ENCODE results near the gene ARID1B. TPM values are rescaled to one million over a fixed set of nuclear protein-coding genes. Genes with fewer than 3 reads are reported as not detected.

The ARID1B gene
- total RNA-seq, 1 experiment from 2014 or later = 91.7 TPM

- TF ChIP-seq CTCF (IDR thresholded peaks at IDR 0.05) (no peak), POLR2AphosphoS5 (IDR thresholded peaks at IDR 0.05; ENCODE audit: low read depth, low read length) (no peak), TCF7L2 (IDR thresholded peaks at IDR 0.05; ENCODE audit: low read depth, low read length) (no peak), SIN3A (IDR thresholded peaks at IDR 0.05; ENCODE audit: borderline replicate concordance, insufficient read depth, low read depth, low read length) (no peak), REST (IDR thresholded peaks at IDR 0.05; ENCODE audit: insufficient read depth in 1 of 2, low read depth in 2 of 2, low read length in 1 of 2) (no peak)
- CTCF ChIA-PET = no interaction called here
- intact Hi-C loops (cut with micrococcal nuclease; ENCODE audit: unreplicated experiment) (no loop called here), in situ Hi-C loops (cut with HindIII; ENCODE audit: low pct_unique_long_range_greater_than_20kb, low sequenced_read_pairs) (no loop called here)
- no peaks in the 10 kb centered on the region for H3K36me3 ChIP-seq (ENCODE audit: control insufficient read depth, insufficient read depth, low read length)
- BruUV-seq (replicated peaks) = no TSS peak
- H3K27ac ChIP-seq (ENCODE audit: low read length) = no peak overlapping the region
- ATAC-seq (peak; percentile 63), DNase-seq (ENCODE audit: low read depth, low spot score) (no peak)
- POLR2A ChIA-PET = no interaction called here
- 0 out of 2 replicates have a peak, but pooled peaks cover 3% of the 10 kb centered on the region for H3K4me1 ChIP-seq (ENCODE audit: control insufficient read depth, insufficient read depth, low read length)
- H3K9me3 ChIP-seq (ENCODE audit: control insufficient read depth, insufficient read depth, low read depth, low read length) = no peaks in the 10 kb centered on the region
- no peaks in the 10 kb centered on the region for H3K27me3 ChIP-seq (ENCODE audit: control insufficient read depth, insufficient read depth, low read length)
- H3K4me3 ChIP-seq (ENCODE audit: low read depth in 2 of 2, low read length in 2 of 2) = no peak overlapping the region
Observed at GRCh38 chr6:156857573-156857972, 80.4 kb downstream of the ARID1B start.

- in situ Hi-C loops (cut with HindIII; ENCODE audit: low pct_unique_long_range_greater_than_20kb, low sequenced_read_pairs) (no loop called here), intact Hi-C loops (cut with micrococcal nuclease; ENCODE audit: unreplicated experiment) (no loop called here)
- Histone ChIP-seq H3K4me1 (ENCODE audit: control insufficient read depth, insufficient read depth, low read length) (0 out of 2 replicates have a peak, but pooled peaks cover 3% of the 10 kb centered on the region), H3K9me3 (ENCODE audit: control insufficient read depth, insufficient read depth, low read depth, low read length) (no peaks in the 10 kb centered on the region), H3K4me3 (ENCODE audit: low read depth in 2 of 2, low read length in 2 of 2) (no peak overlapping the region), H3K27me3 (ENCODE audit: control insufficient read depth, insufficient read depth, low read length) (no peaks in the 10 kb centered on the region), H3K36me3 (ENCODE audit: control insufficient read depth, insufficient read depth, low read length) (no peaks in the 10 kb centered on the region), H3K27ac (ENCODE audit: low read length) (no peak overlapping the region)
- TF ChIP-seq SIN3A (IDR thresholded peaks at IDR 0.05; ENCODE audit: borderline replicate concordance, insufficient read depth, low read depth, low read length) (no peak), CTCF (IDR thresholded peaks at IDR 0.05) (no peak)
- POLR2A ChIA-PET = interaction anchor here (0.6 kb wide), 1 partner anchor 138 kb away, joined by 5 read pairs; no protein-coding TSS in a partner anchor
- ATAC-seq (no peak), DNase-seq (ENCODE audit: low read depth, low spot score) (no peak)
- no TSS peak for BruUV-seq (replicated peaks)
- CTCF ChIA-PET = no interaction called here
Observed at GRCh38 chr6:156859686-156860085, 82.5 kb downstream of the ARID1B start.
